ENCODE measurements around the gene RASAL2.

The RASAL2 gene

GRCh38 chr1:178143730-178144690 lies 50.1 kb downstream of the RASAL2 start:
- Histone ChIP-seq H3K36me3 (ENCODE audit: control insufficient read depth, insufficient read depth, low read length) (no peaks in the 10 kb centered on the region), H3K4me3 (replicated peaks; ENCODE audit: low read depth, low read length) (no peak overlapping the region), H3K27me3 (replicated peaks; ENCODE audit: control insufficient read depth, insufficient read depth, low read length) (no peaks in the 10 kb centered on the region)
- no peak for TF ChIP-seq CTCF (IDR thresholded peaks at IDR 0.05; ENCODE audit: insufficient read depth, low read length, poor library complexity, severe bottlenecking)
- peak; percentile 6 for DNase-seq (ENCODE audit: extremely low read depth, insufficient read length)

- H3K36me3 ChIP-seq (ENCODE audit: control insufficient read depth, insufficient read depth, low read length), result no peaks in the 10 kb centered on the region
- H3K4me3 ChIP-seq (replicated peaks; ENCODE audit: low read depth, low read length), result no peak overlapping the region
- no peak for DNase-seq (ENCODE audit: extremely low read depth, insufficient read length)
- no peaks in the 10 kb centered on the region for H3K27me3 ChIP-seq (replicated peaks; ENCODE audit: control insufficient read depth, insufficient read depth, low read length)
- no peak for TF ChIP-seq CTCF (IDR thresholded peaks at IDR 0.05; ENCODE audit: insufficient read depth, low read length, poor library complexity, severe bottlenecking)
Observed at GRCh38 chr1:178145605-178146004, 51.7 kb downstream of the RASAL2 start.

- no peak for DNase-seq (ENCODE audit: extremely low read depth, insufficient read length)
- Histone ChIP-seq H3K36me3 (ENCODE audit: control insufficient read depth, insufficient read depth, low read length) (no peaks in the 10 kb centered on the region), H3K4me3 (replicated peaks; ENCODE audit: low read depth, low read length) (no peak overlapping the region), H3K27me3 (replicated peaks; ENCODE audit: control insufficient read depth, insufficient read depth, low read length) (no peaks in the 10 kb centered on the region)
- no peak for TF ChIP-seq CTCF (IDR thresholded peaks at IDR 0.05; ENCODE audit: insufficient read depth, low read length, poor library complexity, severe bottlenecking)
Observed at GRCh38 chr1:178146436-178146835, 52.5 kb downstream of the RASAL2 start.

GRCh38 chr1:178150610-178151009 lies 56.7 kb downstream of the RASAL2 start:
- no peaks in the 10 kb centered on the region for H3K27me3 ChIP-seq (replicated peaks; ENCODE audit: control insufficient read depth, insufficient read depth, low read length)
- no peak for DNase-seq (ENCODE audit: extremely low read depth, insufficient read length)
- no peak for TF ChIP-seq CTCF (IDR thresholded peaks at IDR 0.05; ENCODE audit: insufficient read depth, low read length, poor library complexity, severe bottlenecking)

GRCh38 chr1:178151831-178152230 lies 57.9 kb downstream of the RASAL2 start:
- H3K36me3 ChIP-seq (ENCODE audit: control insufficient read depth, insufficient read depth, low read length), result no peaks in the 10 kb centered on the region
- DNase-seq (ENCODE audit: extremely low read depth, insufficient read length), result no peak
- H3K4me3 ChIP-seq (replicated peaks; ENCODE audit: low read depth, low read length), result no peak overlapping the region
- no peaks in the 10 kb centered on the region for H3K27me3 ChIP-seq (replicated peaks; ENCODE audit: control insufficient read depth, insufficient read depth, low read length)
- TF ChIP-seq CTCF (IDR thresholded peaks at IDR 0.05; ENCODE audit: insufficient read depth, low read length, poor library complexity, severe bottlenecking), result no peak

More at GRCh38 chr1:178150610-178151009, 56.7 kb downstream of the RASAL2 start:
- no peak overlapping the region for H3K4me3 ChIP-seq (replicated peaks; ENCODE audit: low read depth, low read length)
- H3K36me3 ChIP-seq (ENCODE audit: control insufficient read depth, insufficient read depth, low read length), result no peaks in the 10 kb centered on the region
